ENCODE measurements around the gene COL4A6.

DNA sequence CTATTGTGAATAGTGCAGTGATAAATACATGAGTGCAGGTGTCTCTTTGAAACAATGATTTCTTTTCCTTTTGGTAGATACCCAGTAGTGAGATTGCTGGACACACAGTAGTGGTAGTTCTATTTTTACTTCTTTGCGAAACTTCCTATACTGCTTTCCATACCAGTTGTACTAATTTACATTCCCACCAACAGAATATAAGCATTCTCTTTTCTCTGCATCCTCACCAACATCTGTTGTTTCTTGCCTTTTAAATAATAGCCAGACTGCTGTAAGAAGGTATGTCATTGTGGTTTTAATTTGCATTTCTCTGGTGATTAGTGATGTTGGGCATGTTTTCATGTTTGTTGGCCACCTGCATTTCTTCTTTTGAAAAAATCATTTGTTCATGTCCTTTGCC, 105.9 kb downstream of the COL4A6 start:
- TF ChIP-seq, protein P1, sequence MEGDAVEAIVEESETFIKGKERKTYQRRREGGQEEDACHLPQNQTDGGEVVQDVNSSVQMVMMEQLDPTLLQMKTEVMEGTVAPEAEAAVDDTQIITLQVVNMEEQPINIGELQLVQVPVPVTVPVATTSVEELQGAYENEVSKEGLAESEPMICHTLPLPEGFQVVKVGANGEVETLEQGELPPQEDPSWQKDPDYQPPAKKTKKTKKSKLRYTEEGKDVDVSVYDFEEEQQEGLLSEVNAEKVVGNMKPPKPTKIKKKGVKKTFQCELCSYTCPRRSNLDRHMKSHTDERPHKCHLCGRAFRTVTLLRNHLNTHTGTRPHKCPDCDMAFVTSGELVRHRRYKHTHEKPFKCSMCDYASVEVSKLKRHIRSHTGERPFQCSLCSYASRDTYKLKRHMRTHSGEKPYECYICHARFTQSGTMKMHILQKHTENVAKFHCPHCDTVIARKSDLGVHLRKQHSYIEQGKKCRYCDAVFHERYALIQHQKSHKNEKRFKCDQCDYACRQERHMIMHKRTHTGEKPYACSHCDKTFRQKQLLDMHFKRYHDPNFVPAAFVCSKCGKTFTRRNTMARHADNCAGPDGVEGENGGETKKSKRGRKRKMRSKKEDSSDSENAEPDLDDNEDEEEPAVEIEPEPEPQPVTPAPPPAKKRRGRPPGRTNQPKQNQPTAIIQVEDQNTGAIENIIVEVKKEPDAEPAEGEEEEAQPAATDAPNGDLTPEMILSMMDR (IDR thresholded peaks at IDR 0.05): no peak
- TF ChIP-seq POLR2A (IDR thresholded peaks at IDR 0.05): no peak

Data from adrenal gland (tissue), 5 donors.